Natural killer cell treated with Interleukin-12 subunit alpha and Interleukin-12 subunit beta and Interleukin-15 and Interleukin-18, amount 100 ng/mL, for 72 hours (primary cell): ENCODE data around the gene AGFG2. TPM values are rescaled to one million over a fixed set of nuclear protein-coding genes. Genes with fewer than 3 reads are reported as not detected.
A peak's percentile ranks its signal among the peaks of the same experiment; 100 is the strongest.
"Not testable (repeated sequence)": the region's sequence is repeated elsewhere in the genome, so short reads cannot be mapped to it uniquely, and the experiment has no call there.

Experiments used
- ATAC-seq, 2 donors: fragments of 150-1000 bp; cut with Tn5 transposase in 1 of 2; sonication (Bioruptor Pico), chemical (Tn5 transposase) in 1 of 2; 2 replicates each; pipeline ENCODE4 v1.10.0; 2021
- DNase-seq: peaks from one replicate; pipeline ENCODE4 v3.0.0; 2022; ENCODE audit warnings: low spot score
- H3K27ac Mint-ChIP-seq, 2 donors: 1 replicate in 1 of 2; 2 replicates in 1 of 2; pipeline ENCODE4 v1.8.0; 2022; ENCODE audit warnings: mixed read lengths in 2 of 2, mild to moderate bottlenecking in 1 of 2, moderate library complexity in 1 of 2
- H3K27me3 Mint-ChIP-seq, 2 donors: 1 replicate in 1 of 2; 2 replicates in 1 of 2; pipeline ENCODE4 v1.8.0; 2022; ENCODE audit warnings: mixed read lengths in 2 of 2
- H3K36me3 Mint-ChIP-seq: one replicate; pipeline ENCODE4 v1.8.0; 2022; ENCODE audit warnings: mixed read lengths
- H3K4me1 Mint-ChIP-seq, 2 donors: 1 replicate in 1 of 2; 2 replicates in 1 of 2; pipeline ENCODE4 v1.8.0; 2022; ENCODE audit warnings: low read depth in 2 of 2, mixed read lengths in 2 of 2, mild to moderate bottlenecking in 1 of 2
- H3K4me3 Mint-ChIP-seq: one replicate; pipeline ENCODE4 v1.8.0; 2022; ENCODE audit warnings: mixed read lengths
- H3K9me3 Mint-ChIP-seq: 2 replicates; pipeline ENCODE4 v1.8.0; 2022; ENCODE audit warnings: mixed read lengths
- total RNA-seq, 2 donors: library from RNA; stranded (reverse); gene quantifications; one replicate each; pipeline ENCODE4 v1.2.3, GENCODE V29; 2022

Gene AGFG2
- total RNA-seq, 2 donors from 2014 or later: 45.2 to 49.4 TPM

GRCh38 chr7:100510437-100511239, 28.4 kb upstream of the AGFG2 start:
- peaks cover 3 to 5% of the 10 kb centered on the region in 2 donors for H3K4me1 Mint-ChIP-seq
- no peak for ATAC-seq

GRCh38 chr7:100513212-100513810, 25.7 kb upstream of the AGFG2 start:
- no peak overlapping the region for H3K4me3 Mint-ChIP-seq
- H3K36me3 Mint-ChIP-seq: no peaks in the 10 kb centered on the region
- DNase-seq (no peak), ATAC-seq (no peak)
- H3K4me1 Mint-ChIP-seq: peaks cover 14 to 17% of the 10 kb centered on the region in 2 donors
- H3K9me3 Mint-ChIP-seq: no peaks in the 10 kb centered on the region
- peak overlapping the region in 1 of 2 donors; percentile 64 for H3K27ac Mint-ChIP-seq
- H3K27me3 Mint-ChIP-seq: peaks cover 16 to 20% of the 10 kb centered on the region in 2 donors

More at GRCh38 chr7:100510437-100511239, 28.4 kb upstream of the AGFG2 start:
- H3K36me3 Mint-ChIP-seq: no peaks in the 10 kb centered on the region
- H3K27ac Mint-ChIP-seq: no peak overlapping the region
- DNase-seq: no peak
- peaks cover 23 to 27% of the 10 kb centered on the region in 2 donors for H3K27me3 Mint-ChIP-seq
- H3K9me3 Mint-ChIP-seq: no peaks in the 10 kb centered on the region
- H3K4me3 Mint-ChIP-seq: no peak overlapping the region

GRCh38 chr7:100515072-100515532, 23.9 kb upstream of the AGFG2 start:
- Mint-ChIP-seq H3K9me3 (no peaks in the 10 kb centered on the region), H3K36me3 (no peaks in the 10 kb centered on the region), H3K4me3 (no peak overlapping the region), H3K4me1 (peaks cover 14 to 17% of the 10 kb centered on the region in 2 donors), H3K27ac (peak overlapping the region in 1 of 2 donors; percentile 1), H3K27me3 (peaks cover 12 to 20% of the 10 kb centered on the region in 2 donors)
- no peak for ATAC-seq
- no peak for DNase-seq

- H3K27ac Mint-ChIP-seq: peak overlapping the region in 1 of 2 donors; percentile 1
- H3K36me3 Mint-ChIP-seq: no peaks in the 10 kb centered on the region
- peaks cover 14 to 17% of the 10 kb centered on the region in 2 donors for H3K4me1 Mint-ChIP-seq
- peak overlapping the region; percentile 31 for H3K4me3 Mint-ChIP-seq
- ATAC-seq (peak; percentile 94 to 98), DNase-seq (peak; percentile 81)
- H3K27me3 Mint-ChIP-seq: peaks cover 9 to 10% of the 10 kb centered on the region in 2 donors
- no peaks in the 10 kb centered on the region for H3K9me3 Mint-ChIP-seq
Measured at GRCh38 chr7:100516135-100516812, 22.7 kb upstream of the AGFG2 start.

- no peaks in the 10 kb centered on the region for H3K9me3 Mint-ChIP-seq
- H3K27me3 Mint-ChIP-seq: peaks cover 10 to 13% of the 10 kb centered on the region in 2 donors
- peaks cover 14 to 17% of the 10 kb centered on the region in 2 donors for H3K4me1 Mint-ChIP-seq
- DNase-seq (no peak), ATAC-seq (no peak)
- H3K4me3 Mint-ChIP-seq: no peak overlapping the region
- H3K36me3 Mint-ChIP-seq: no peaks in the 10 kb centered on the region
- H3K27ac Mint-ChIP-seq: no peak overlapping the region
Measured at GRCh38 chr7:100517305-100517704, 21.7 kb upstream of the AGFG2 start.

DNA sequence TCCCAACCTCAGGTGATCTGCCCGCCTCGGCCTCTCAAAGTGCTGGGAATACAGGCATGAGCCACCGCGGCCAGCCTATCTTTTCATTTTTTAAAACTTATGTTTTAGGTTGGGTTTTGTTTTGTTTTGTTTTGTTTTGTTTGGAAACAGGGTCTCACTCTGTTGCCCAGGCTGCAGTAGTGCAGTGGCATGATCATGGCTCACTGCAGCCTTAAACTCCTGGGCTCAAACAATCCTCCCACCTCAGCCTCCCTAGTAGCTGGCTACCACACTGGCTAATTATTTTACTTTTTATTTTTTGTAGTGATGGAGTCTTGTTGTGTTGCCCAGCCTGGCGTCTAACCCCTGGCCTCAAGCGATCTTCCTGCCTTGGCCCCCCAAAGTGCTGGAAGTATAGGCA, 19.4 kb upstream of the AGFG2 start:
- no peaks in the 10 kb centered on the region for H3K36me3 Mint-ChIP-seq
- H3K9me3 Mint-ChIP-seq: no peaks in the 10 kb centered on the region
- H3K4me1 Mint-ChIP-seq: peaks cover 14 to 17% of the 10 kb centered on the region in 2 donors
- H3K4me3 Mint-ChIP-seq: no peak overlapping the region
- DNase-seq (no peak), ATAC-seq (no peak)
- H3K27me3 Mint-ChIP-seq: peaks cover 0 to 4% of the 10 kb centered on the region in 2 donors
- H3K27ac Mint-ChIP-seq: no peak overlapping the region

- Mint-ChIP-seq H3K27ac (no peak overlapping the region), H3K9me3 (no peaks in the 10 kb centered on the region), H3K4me3 (no peak overlapping the region), H3K27me3 (peaks cover 0 to 4% of the 10 kb centered on the region in 2 donors), H3K36me3 (no peaks in the 10 kb centered on the region), H3K4me1 (peaks cover 14 to 15% of the 10 kb centered on the region in 2 donors)
- no peak for ATAC-seq
- no peak for DNase-seq
Measured at GRCh38 chr7:100520138-100520537, 18.9 kb upstream of the AGFG2 start.

GRCh38 chr7:100521076-100521475, 17.9 kb upstream of the AGFG2 start:
- Mint-ChIP-seq H3K4me1 (peaks cover 8 to 9% of the 10 kb centered on the region in 2 donors), H3K27ac (no peak overlapping the region), H3K27me3 (peaks cover 0 to 4% of the 10 kb centered on the region in 2 donors), H3K36me3 (no peaks in the 10 kb centered on the region), H3K4me3 (no peak overlapping the region), H3K9me3 (no peaks in the 10 kb centered on the region)
- ATAC-seq (no peak), DNase-seq (no peak)

DNA sequence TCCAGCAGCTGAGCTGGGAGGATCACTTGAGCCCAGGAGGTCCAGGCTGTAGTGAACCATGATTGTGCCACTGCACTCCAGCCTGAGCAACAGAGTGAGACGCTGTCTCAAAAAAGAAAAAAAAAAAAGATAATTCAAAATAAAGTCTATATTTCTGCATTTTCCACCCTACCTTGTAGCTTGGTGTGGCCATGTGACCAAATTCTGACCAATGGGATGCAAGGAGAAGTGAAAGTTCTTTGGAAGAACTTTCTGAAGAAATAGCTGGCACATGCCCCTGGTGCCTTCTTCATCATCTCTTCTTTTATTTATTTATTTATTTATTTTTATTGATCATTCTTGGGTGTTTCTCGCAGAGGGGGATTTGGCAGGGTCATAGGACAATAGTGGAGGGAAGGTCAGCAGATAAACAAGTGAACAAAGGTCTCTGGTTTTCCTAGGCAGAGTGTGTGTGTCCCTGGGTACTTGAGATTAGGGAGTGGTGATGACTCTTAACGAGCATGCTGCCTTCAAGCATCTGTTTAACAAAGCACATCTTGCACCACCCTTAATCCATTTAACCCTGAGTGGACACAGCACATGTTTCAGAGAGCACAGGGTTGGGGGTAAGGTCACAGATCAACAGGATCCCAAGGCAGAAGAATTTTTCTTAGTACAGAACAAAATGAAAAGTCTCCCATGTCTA, 17.0 kb upstream of the AGFG2 start:
- not testable (repeated sequence) for H3K4me3 Mint-ChIP-seq, H3K27me3 Mint-ChIP-seq, H3K4me1 Mint-ChIP-seq

DNA sequence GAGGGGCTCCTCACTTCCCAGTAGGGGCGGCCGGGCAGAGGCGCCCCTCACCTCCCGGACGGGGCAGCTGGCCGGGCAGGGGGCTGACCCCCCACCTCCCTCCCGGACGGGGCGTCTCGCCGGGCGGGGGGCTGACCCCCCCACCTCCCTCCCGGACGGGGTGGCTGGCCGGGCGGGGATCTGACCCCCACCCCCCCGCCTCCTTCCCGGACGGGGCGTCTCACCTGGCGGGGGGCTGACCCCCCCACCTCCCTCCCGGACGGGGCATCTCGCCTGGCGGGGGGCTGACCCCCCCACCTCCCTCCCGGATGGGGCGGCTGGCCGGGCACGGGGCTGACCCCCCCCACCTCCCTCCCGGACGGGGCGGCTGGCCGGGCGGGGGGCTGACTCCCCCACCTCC, 15.8 kb upstream of the AGFG2 start:
- not testable (repeated sequence) for H3K36me3 Mint-ChIP-seq, H3K4me1 Mint-ChIP-seq, DNase-seq, H3K27ac Mint-ChIP-seq, ATAC-seq, H3K4me3 Mint-ChIP-seq, H3K9me3 Mint-ChIP-seq
- peaks cover 0 to 10% of the 10 kb centered on the region in 2 donors for H3K27me3 Mint-ChIP-seq

More for the DNA sequence above, 17.0 kb upstream of the AGFG2 start:
- not testable (repeated sequence) for DNase-seq, H3K9me3 Mint-ChIP-seq, ATAC-seq, H3K36me3 Mint-ChIP-seq, H3K27ac Mint-ChIP-seq

- H3K4me3 Mint-ChIP-seq, H3K27ac Mint-ChIP-seq, H3K4me1 Mint-ChIP-seq, DNase-seq, H3K36me3 Mint-ChIP-seq, H3K9me3 Mint-ChIP-seq, ATAC-seq: not testable (repeated sequence)
- H3K27me3 Mint-ChIP-seq: peaks cover 0 to 11% of the 10 kb centered on the region in 2 donors
Measured at GRCh38 chr7:100528108-100528866, 10.7 kb upstream of the AGFG2 start.

DNA sequence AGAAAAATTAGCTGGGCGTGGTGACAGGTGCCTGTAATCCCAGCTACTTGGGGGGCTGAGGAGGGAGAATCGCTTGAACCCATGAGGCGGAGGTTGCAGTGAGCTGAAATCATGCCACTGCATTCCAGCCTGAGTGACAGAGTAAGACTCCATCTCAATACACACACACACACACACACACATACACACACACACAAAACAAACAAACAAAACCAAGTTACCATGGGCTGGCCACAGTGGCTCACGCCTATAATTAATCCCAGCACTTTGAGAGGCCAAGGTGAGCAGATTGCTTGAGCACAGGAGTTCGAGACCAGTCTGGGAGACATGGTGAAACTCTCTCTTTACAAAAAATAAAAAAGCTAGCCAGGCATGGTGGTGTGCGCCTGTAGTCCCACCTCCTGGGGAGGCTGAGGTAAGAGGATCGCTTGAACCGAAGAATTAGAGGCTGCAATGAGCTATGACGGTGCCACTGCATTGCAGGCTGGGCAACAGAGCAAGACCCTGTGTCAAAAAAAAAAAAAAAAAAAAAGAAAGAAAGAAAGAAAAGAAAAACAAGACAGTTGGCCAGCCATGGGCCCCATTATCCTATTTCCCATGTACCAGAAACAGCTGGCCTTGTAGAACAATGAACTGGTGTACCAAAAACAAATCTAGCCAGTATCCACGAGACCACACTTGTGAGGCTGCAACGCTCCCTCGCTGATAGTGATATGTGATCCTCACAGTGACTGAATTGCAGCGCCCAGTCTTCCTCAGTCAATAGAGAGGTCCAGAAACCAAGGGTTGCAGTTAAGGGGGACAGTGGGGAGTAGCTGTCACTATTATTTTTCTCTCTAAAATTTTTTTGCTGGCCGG, 6.6 kb upstream of the AGFG2 start:
- ATAC-seq (no peak), DNase-seq (no peak)
- Mint-ChIP-seq H3K27me3 (peaks cover 0 to 8% of the 10 kb centered on the region in 2 donors), H3K4me1 (peaks cover 6% of the 10 kb centered on the region in 2 donors), H3K4me3 (no peak overlapping the region), H3K9me3 (no peaks in the 10 kb centered on the region), H3K27ac (no peak overlapping the region), H3K36me3 (no peaks in the 10 kb centered on the region)
